DMS53 treated with DMSO at 0.1 percent for 48 hours (cell line): ENCODE data around the gene GLB1L3.
"Not testable (repeated sequence)": the region's sequence is repeated elsewhere in the genome, so short reads cannot be mapped to it uniquely, and the experiment has no call there.

Experiments
- DNase-seq: peaks from one replicate; lab custom pipeline; 2025; ENCODE audit not compliant: unreplicated experiment; lab: John Stamatoyannopoulos, UW

The GLB1L3 gene

GRCh38 chr11:134250246-134250645 lies 25.9 kb upstream of the GLB1L3 start:
- DNase-seq, result no peak

GRCh38 chr11:134250675-134251074 lies 25.5 kb upstream of the GLB1L3 start:
- no peak for DNase-seq

GRCh38 chr11:134252346-134253187 lies 23.6 kb upstream of the GLB1L3 start:
- no peak for DNase-seq

GRCh38 chr11:134253188-134253993 lies 22.8 kb upstream of the GLB1L3 start, which contains the start of the genes ACAD8 and THYN1:
Gene ACAD8 (plus strand): TSS chr11:134253568. CDS start chr11:134253601, 33 bp downstream.
Gene THYN1 (minus strand): TSS chr11:134253352. CDS start chr11:134252882, 470 bp downstream.
- DNase-seq, result peak; percentile 93

- no peak for DNase-seq
Observed at GRCh38 chr11:134254433-134255183, 21.6 kb upstream of the GLB1L3 start.

GRCh38 chr11:134255184-134255561 lies 21.0 kb upstream of the GLB1L3 start:
- not testable (repeated sequence) for DNase-seq

GRCh38 chr11:134257101-134257500 lies 19.1 kb upstream of the GLB1L3 start:
- DNase-seq, result no peak

GRCh38 chr11:134258577-134258976 lies 17.6 kb upstream of the GLB1L3 start:
- no peak for DNase-seq

GRCh38 chr11:134260503-134260902 lies 15.7 kb upstream of the GLB1L3 start:
- no peak for DNase-seq

- DNase-seq, result no peak
Observed at GRCh38 chr11:134260983-134261382, 15.2 kb upstream of the GLB1L3 start.

- DNase-seq, result peak; percentile 18
Observed at GRCh38 chr11:134261626-134262488, 14.3 kb upstream of the GLB1L3 start.

- no peak for DNase-seq
Observed at GRCh38 chr11:134264966-134265764, 11.0 kb upstream of the GLB1L3 start.

- no peak for DNase-seq
Observed at GRCh38 chr11:134266440-134266839, 9.7 kb upstream of the GLB1L3 start.

GRCh38 chr11:134266841-134267251 lies 9.3 kb upstream of the GLB1L3 start:
- no peak for DNase-seq

- DNase-seq, result no peak
Observed at GRCh38 chr11:134267461-134267860, 8.7 kb upstream of the GLB1L3 start.

GRCh38 chr11:134267966-134268365 lies 8.2 kb upstream of the GLB1L3 start:
- DNase-seq, result no peak

GRCh38 chr11:134270250-134270714 lies 5.9 kb upstream of the GLB1L3 start:
- no peak for DNase-seq

- no peak for DNase-seq
Observed at GRCh38 chr11:134271978-134272377, 4.2 kb upstream of the GLB1L3 start.
